Mesothelial cell of epicardium (in vitro differentiated cells): ENCODE results near the gene CYP2R1. TPM values are rescaled to one million over a fixed set of nuclear protein-coding genes. Genes with fewer than 3 reads are reported as not detected.
"Not testable (repeated sequence)": the region's sequence is repeated elsewhere in the genome, so short reads cannot be mapped to it uniquely, and the experiment has no call there.

Experiments used
- DNase-seq, 2 experiments: peaks; one replicate each; pipeline ENCODE4 v3.0.0; 2021; ENCODE audit warnings: low spot score in 2 of 2; ENCODE audit not compliant: unreplicated experiment in 2 of 2
- H3K27ac Mint-ChIP-seq: 2 replicates; pipeline ENCODE4 v1.8.0; 2021; ENCODE audit warnings: mixed read lengths
- H3K27me3 Mint-ChIP-seq: 2 replicates; pipeline ENCODE4 v1.8.0; 2021; ENCODE audit warnings: low read depth, mixed read lengths
- H3K36me3 Mint-ChIP-seq: 2 replicates; pipeline ENCODE4 v1.8.0; 2021; ENCODE audit warnings: mixed read lengths
- H3K4me1 Mint-ChIP-seq: 2 replicates; pipeline ENCODE4 v1.8.0; 2021; ENCODE audit warnings: mixed read lengths
- H3K4me3 Mint-ChIP-seq: 2 replicates; pipeline ENCODE4 v1.8.0; 2021; ENCODE audit warnings: mild to moderate bottlenecking, moderate library complexity, mixed read lengths
- H3K9me3 Mint-ChIP-seq: 2 replicates; pipeline ENCODE4 v1.8.0; 2021; ENCODE audit warnings: mixed read lengths
- CTCF ChIP-seq: fragments of 200-600 bp; sonication (generic); IDR thresholded peaks from one replicate; pipeline ENCODE4 v1.5.0; 2021; ENCODE audit warnings: antibody characterized with exemption; ENCODE audit not compliant: unreplicated experiment
- total RNA-seq: library from RNA; stranded (reverse); gene quantifications from 3 replicates; pipeline ENCODE4 v1.2.1, GENCODE V29; 2021

Gene CYP2R1
- total RNA-seq, 1 donor from 2014 or later: 15.5 TPM

GRCh38 chr11:14891143-14892035 is 642 bp downstream of the CYP2R1 start:
- Mint-ChIP-seq H3K4me1 (peaks cover 33% of the 10 kb centered on the region), H3K27ac (peak overlapping the region; percentile 82), H3K9me3 (peaks cover 10% of the 10 kb centered on the region), H3K27me3 (no peaks in the 10 kb centered on the region), H3K36me3 (no peaks in the 10 kb centered on the region), H3K4me3 (peak overlapping the region; percentile 86)
- TF ChIP-seq CTCF: no peak
- peak; percentile 68 to 86 for DNase-seq

GRCh38 chr11:14886513-14886912 is 5.5 kb downstream of the CYP2R1 start:
- Mint-ChIP-seq H3K4me3 (no peak overlapping the region), H3K36me3 (peaks cover 14% of the 10 kb centered on the region), H3K27ac (no peak overlapping the region), H3K4me1 (peaks cover 29% of the 10 kb centered on the region), H3K9me3 (peaks cover 8% of the 10 kb centered on the region), H3K27me3 (no peaks in the 10 kb centered on the region)
- TF ChIP-seq CTCF: no peak
- no peak for DNase-seq

DNA sequence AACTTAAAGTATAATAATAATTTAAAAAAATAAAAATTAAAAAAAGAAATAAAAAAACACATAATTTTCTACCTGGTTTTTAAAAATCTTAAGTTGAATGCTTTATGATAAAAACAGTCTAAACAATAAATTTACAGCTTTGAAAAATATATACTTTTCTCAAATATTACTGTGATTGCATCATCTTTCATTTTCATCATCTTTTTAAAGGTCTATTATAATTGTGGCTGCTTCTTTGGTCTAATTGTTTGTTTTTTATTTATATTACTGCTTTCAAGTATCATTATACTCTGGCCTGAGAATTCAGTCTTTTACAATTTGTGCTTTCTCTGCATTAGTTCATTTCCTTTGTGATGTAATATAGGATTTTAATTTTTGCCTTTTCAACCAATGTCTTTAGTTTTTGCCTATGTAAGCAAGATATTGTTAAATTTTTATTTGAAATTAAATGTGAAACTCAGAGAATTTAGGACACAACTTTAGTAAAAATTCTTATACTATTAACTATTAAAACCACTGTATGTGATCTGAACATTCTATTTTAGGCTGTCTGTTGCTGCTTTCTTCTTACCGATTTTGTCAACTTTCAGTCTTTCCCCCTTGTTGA is 7.3 kb downstream of the CYP2R1 start:
- Mint-ChIP-seq H3K4me3 (no peak overlapping the region), H3K27me3 (no peaks in the 10 kb centered on the region), H3K9me3 (peaks cover 8% of the 10 kb centered on the region), H3K36me3 (peaks cover 17% of the 10 kb centered on the region), H3K4me1 (peaks cover 19% of the 10 kb centered on the region), H3K27ac (no peak overlapping the region)
- TF ChIP-seq CTCF: no peak
- no peak for DNase-seq

GRCh38 chr11:14883683-14884082 is 8.3 kb downstream of the CYP2R1 start:
- Mint-ChIP-seq H3K4me1 (peaks cover 15% of the 10 kb centered on the region), H3K36me3 (peaks cover 17% of the 10 kb centered on the region)
- not testable (repeated sequence) for H3K9me3 Mint-ChIP-seq, H3K4me3 Mint-ChIP-seq, H3K27ac Mint-ChIP-seq, DNase-seq, H3K27me3 Mint-ChIP-seq

DNA sequence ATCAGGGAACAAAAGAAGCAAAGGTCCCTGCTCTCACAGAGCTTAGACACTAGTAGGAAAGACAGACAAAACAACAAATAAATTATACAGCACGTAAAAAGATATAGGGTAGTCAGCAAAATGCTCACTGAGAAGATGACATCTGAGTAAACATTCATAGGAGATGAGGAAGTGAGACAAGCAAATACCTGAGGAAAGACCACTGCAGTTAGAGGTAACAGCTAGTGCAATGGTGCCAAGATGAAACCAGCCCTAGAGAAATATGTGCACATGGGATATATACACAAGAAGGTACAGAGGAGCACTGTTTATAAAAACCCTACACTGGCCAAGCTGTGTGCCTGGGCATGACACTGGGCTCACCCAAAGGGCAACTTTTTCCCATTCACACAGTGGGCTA is 9.8 kb downstream of the CYP2R1 start:
- no peak overlapping the region for H3K27ac Mint-ChIP-seq
- no peak for DNase-seq
- H3K27me3 Mint-ChIP-seq: no peaks in the 10 kb centered on the region
- peaks cover 8% of the 10 kb centered on the region for H3K9me3 Mint-ChIP-seq
- peaks cover 12% of the 10 kb centered on the region for H3K4me1 Mint-ChIP-seq
- H3K36me3 Mint-ChIP-seq: peaks cover 21% of the 10 kb centered on the region
- no peak overlapping the region for H3K4me3 Mint-ChIP-seq
- TF ChIP-seq CTCF: no peak

- Mint-ChIP-seq H3K27ac (no peak overlapping the region), H3K27me3 (no peaks in the 10 kb centered on the region), H3K4me1 (peaks cover 10% of the 10 kb centered on the region), H3K4me3 (no peak overlapping the region), H3K36me3 (peaks cover 21% of the 10 kb centered on the region), H3K9me3 (peaks cover 8% of the 10 kb centered on the region)
- no peak for DNase-seq
- TF ChIP-seq CTCF: no peak
Measured at GRCh38 chr11:14881576-14882193, 10.3 kb downstream of the CYP2R1 start.
